Measurements from ENCODE around the gene ITGB7.

ITGB7 gene

GRCh38 chr12:53234271-53234914 is 27.3 kb upstream of the ITGB7 start:
- Mint-ChIP-seq H3K27ac (peak overlapping the region; percentile 74), H3K36me3 (ENCODE audit: low read depth) (no peaks in the 10 kb centered on the region), H3K4me1 (peaks cover 73% of the 10 kb centered on the region), H3K4me3 (peak overlapping the region; percentile 43), H3K27me3 (peaks cover 2% of the 10 kb centered on the region), H3K9me3 (no peaks in the 10 kb centered on the region)
- DNase-seq (no peak), ATAC-seq (no peak)

GRCh38 chr12:53233671-53234121 is 26.6 kb upstream of the ITGB7 start:
- H3K4me1 Mint-ChIP-seq: peaks cover 77% of the 10 kb centered on the region

GRCh38 chr12:53232646-53233461 is 25.8 kb upstream of the ITGB7 start:
- H3K27me3 Mint-ChIP-seq: peaks cover 2% of the 10 kb centered on the region
- DNase-seq (no peak), ATAC-seq (peak; percentile 37)
- H3K4me1 Mint-ChIP-seq: peaks cover 84% of the 10 kb centered on the region
- peak overlapping the region; percentile 78 for H3K27ac Mint-ChIP-seq
- H3K9me3 Mint-ChIP-seq: no peaks in the 10 kb centered on the region
- H3K4me3 Mint-ChIP-seq: peak overlapping the region; percentile 83
- no peaks in the 10 kb centered on the region for H3K36me3 Mint-ChIP-seq (ENCODE audit: low read depth)

More at GRCh38 chr12:53233671-53234121, 26.6 kb upstream of the ITGB7 start:
- H3K36me3 Mint-ChIP-seq (ENCODE audit: low read depth): no peaks in the 10 kb centered on the region
- ATAC-seq (no peak), DNase-seq (no peak)
- peak overlapping the region; percentile 78 for H3K27ac Mint-ChIP-seq
- H3K9me3 Mint-ChIP-seq: no peaks in the 10 kb centered on the region
- peaks cover 2% of the 10 kb centered on the region for H3K27me3 Mint-ChIP-seq
- H3K4me3 Mint-ChIP-seq: peak overlapping the region; percentile 43

GRCh38 chr12:53231921-53232645 is 25.0 kb upstream of the ITGB7 start, which contains the start of gene RARG:
TSS of gene RARG (minus strand) at chr12:53232209. CDS start at chr12:53227545, 4,664 bp downstream.
- H3K9me3 Mint-ChIP-seq: no peaks in the 10 kb centered on the region
- peak within 1 kb of the TSS; percentile 83 for H3K4me3 Mint-ChIP-seq
- ATAC-seq (peak; percentile 77), DNase-seq (peak; percentile 71)
- H3K4me1 Mint-ChIP-seq: peaks cover 82% of the 10 kb centered on the region
- H3K27me3 Mint-ChIP-seq: peaks cover 2% of the 10 kb centered on the region
- peak within 1 kb of the TSS; percentile 78 for H3K27ac Mint-ChIP-seq
- H3K36me3 Mint-ChIP-seq (ENCODE audit: low read depth): peaks cover under 1% of the 10 kb centered on the region

- no peak for ATAC-seq
- Mint-ChIP-seq H3K4me1 (peaks cover 81% of the 10 kb centered on the region), H3K27ac (no peak overlapping the region), H3K4me3 (peak overlapping the region; percentile 68), H3K9me3 (no peaks in the 10 kb centered on the region), H3K36me3 (ENCODE audit: low read depth) (peaks cover 4% of the 10 kb centered on the region), H3K27me3 (peaks cover 2% of the 10 kb centered on the region)
- DNase-seq: no peak
Measured at GRCh38 chr12:53231671-53231920, 24.5 kb upstream of the ITGB7 start.

GRCh38 chr12:53230108-53230845 is 23.2 kb upstream of the ITGB7 start:
- H3K27me3 Mint-ChIP-seq: peaks cover 2% of the 10 kb centered on the region
- no peak for DNase-seq
- H3K9me3 Mint-ChIP-seq: no peaks in the 10 kb centered on the region
- H3K27ac Mint-ChIP-seq: peak overlapping the region; percentile 1
- no peak for ATAC-seq
- no peak overlapping the region for H3K4me3 Mint-ChIP-seq
- peaks cover 4% of the 10 kb centered on the region for H3K36me3 Mint-ChIP-seq (ENCODE audit: low read depth)
- H3K4me1 Mint-ChIP-seq: peaks cover 75% of the 10 kb centered on the region

GRCh38 chr12:53229454-53229853 is 22.4 kb upstream of the ITGB7 start:
- no peak for ATAC-seq
- Mint-ChIP-seq H3K9me3 (no peaks in the 10 kb centered on the region), H3K27ac (peak overlapping the region; percentile 0), H3K4me3 (no peak overlapping the region), H3K4me1 (peaks cover 75% of the 10 kb centered on the region), H3K36me3 (ENCODE audit: low read depth) (peaks cover 4% of the 10 kb centered on the region), H3K27me3 (peaks cover 2% of the 10 kb centered on the region)
- DNase-seq: no peak

- H3K27ac Mint-ChIP-seq: peak overlapping the region; percentile 28
- ATAC-seq (no peak), DNase-seq (no peak)
- no peaks in the 10 kb centered on the region for H3K9me3 Mint-ChIP-seq
- H3K4me3 Mint-ChIP-seq: no peak overlapping the region
- no peaks in the 10 kb centered on the region for H3K27me3 Mint-ChIP-seq
- peaks cover 4% of the 10 kb centered on the region for H3K36me3 Mint-ChIP-seq (ENCODE audit: low read depth)
- H3K4me1 Mint-ChIP-seq: peaks cover 75% of the 10 kb centered on the region
Measured at GRCh38 chr12:53227836-53228235, 20.8 kb upstream of the ITGB7 start.

- DNase-seq: no peak
- no peak for ATAC-seq
- peaks cover 4% of the 10 kb centered on the region for H3K36me3 Mint-ChIP-seq (ENCODE audit: low read depth)
- H3K4me3 Mint-ChIP-seq: no peak overlapping the region
- peaks cover 75% of the 10 kb centered on the region for H3K4me1 Mint-ChIP-seq
- no peaks in the 10 kb centered on the region for H3K27me3 Mint-ChIP-seq
- H3K9me3 Mint-ChIP-seq: no peaks in the 10 kb centered on the region
- no peak overlapping the region for H3K27ac Mint-ChIP-seq
Measured at GRCh38 chr12:53227341-53227740, 20.3 kb upstream of the ITGB7 start.

- Mint-ChIP-seq H3K4me1 (peaks cover 79% of the 10 kb centered on the region), H3K27me3 (no peaks in the 10 kb centered on the region)
- no peak for ATAC-seq
Measured at GRCh38 chr12:53226815-53227214, 19.8 kb upstream of the ITGB7 start.

GRCh38 chr12:53225635-53226424 is 18.8 kb upstream of the ITGB7 start:
- no peak overlapping the region for H3K4me3 Mint-ChIP-seq
- H3K27me3 Mint-ChIP-seq: no peaks in the 10 kb centered on the region
- ATAC-seq (no peak), DNase-seq (no peak)
- H3K27ac Mint-ChIP-seq: peak overlapping the region; percentile 39
- peaks cover 74% of the 10 kb centered on the region for H3K4me1 Mint-ChIP-seq
- H3K9me3 Mint-ChIP-seq: no peaks in the 10 kb centered on the region
- H3K36me3 Mint-ChIP-seq (ENCODE audit: low read depth): peaks cover 4% of the 10 kb centered on the region

More at GRCh38 chr12:53226815-53227214, 19.8 kb upstream of the ITGB7 start:
- Mint-ChIP-seq H3K36me3 (ENCODE audit: low read depth) (peaks cover 4% of the 10 kb centered on the region), H3K4me3 (no peak overlapping the region), H3K27ac (no peak overlapping the region), H3K9me3 (no peaks in the 10 kb centered on the region)
- DNase-seq: no peak

GRCh38 chr12:53224897-53225634 is 18.0 kb upstream of the ITGB7 start:
- DNase-seq (no peak), ATAC-seq (no peak)
- Mint-ChIP-seq H3K4me1 (peaks cover 74% of the 10 kb centered on the region), H3K4me3 (no peak overlapping the region), H3K9me3 (no peaks in the 10 kb centered on the region), H3K36me3 (ENCODE audit: low read depth) (peaks cover 4% of the 10 kb centered on the region), H3K27ac (peak overlapping the region; percentile 39), H3K27me3 (no peaks in the 10 kb centered on the region)
